ENCODE measurements around the gene CPSF4L. TPM values are rescaled to one million over a fixed set of nuclear protein-coding genes. Genes with fewer than 3 reads are reported as not detected.
"Not testable (repeated sequence)": the region's sequence is repeated elsewhere in the genome, so short reads cannot be mapped to it uniquely, and the experiment has no call there.

CPSF4L gene
- total RNA-seq, 1 donor from 2014 or later: not detected

GRCh38 chr17:73268582-73269328, 7.1 kb upstream of the CPSF4L start:
- Mint-ChIP-seq H3K4me1 (no peaks in the 10 kb centered on the region), H3K27ac (no peak overlapping the region), H3K4me3 (no peak overlapping the region), H3K27me3 (no peaks in the 10 kb centered on the region), H3K9me3 (no peaks in the 10 kb centered on the region), H3K36me3 (ENCODE audit: low read depth) (no peaks in the 10 kb centered on the region)
- intact Hi-C loops (cut with micrococcal nuclease): no loop called here
- DNase-seq: no peak

- Mint-ChIP-seq H3K27ac (no peak overlapping the region), H3K36me3 (ENCODE audit: low read depth) (no peaks in the 10 kb centered on the region), H3K9me3 (no peaks in the 10 kb centered on the region), H3K27me3 (no peaks in the 10 kb centered on the region), H3K4me3 (no peak overlapping the region), H3K4me1 (no peaks in the 10 kb centered on the region)
- intact Hi-C loops (cut with micrococcal nuclease): no loop called here
- no peak for DNase-seq
Observed at GRCh38 chr17:73267648-73268537, 6.2 kb upstream of the CPSF4L start.

- Mint-ChIP-seq H3K4me3 (no peak overlapping the region), H3K4me1 (no peaks in the 10 kb centered on the region), H3K9me3 (no peaks in the 10 kb centered on the region), H3K36me3 (ENCODE audit: low read depth) (no peaks in the 10 kb centered on the region), H3K27me3 (no peaks in the 10 kb centered on the region), H3K27ac (no peak overlapping the region)
- DNase-seq: no peak
- intact Hi-C loops (cut with micrococcal nuclease): no loop called here
Observed at GRCh38 chr17:73266796-73267195, 5.1 kb upstream of the CPSF4L start.

- intact Hi-C loops (cut with micrococcal nuclease): no loop called here
- H3K36me3 Mint-ChIP-seq (ENCODE audit: low read depth): no peaks in the 10 kb centered on the region
- H3K27ac Mint-ChIP-seq: no peak overlapping the region
- no peak for DNase-seq
- no peaks in the 10 kb centered on the region for H3K4me1 Mint-ChIP-seq
- H3K27me3 Mint-ChIP-seq: no peaks in the 10 kb centered on the region
- no peaks in the 10 kb centered on the region for H3K9me3 Mint-ChIP-seq
- H3K4me3 Mint-ChIP-seq: no peak overlapping the region
Observed at GRCh38 chr17:73265646-73266640, 4.3 kb upstream of the CPSF4L start.

GRCh38 chr17:73264448-73264847, 2.8 kb upstream of the CPSF4L start:
- H3K36me3 Mint-ChIP-seq (ENCODE audit: low read depth); H3K9me3 Mint-ChIP-seq; intact Hi-C loops (cut with micrococcal nuclease); H3K27ac Mint-ChIP-seq; H3K27me3 Mint-ChIP-seq; H3K4me1 Mint-ChIP-seq; H3K4me3 Mint-ChIP-seq; DNase-seq: not testable (repeated sequence)

- no peaks in the 10 kb centered on the region for H3K4me1 Mint-ChIP-seq
- H3K36me3 Mint-ChIP-seq (ENCODE audit: low read depth): no peaks in the 10 kb centered on the region
- H3K27ac Mint-ChIP-seq: no peak overlapping the region
- H3K9me3 Mint-ChIP-seq: no peaks in the 10 kb centered on the region
- peaks cover 2% of the 10 kb centered on the region for H3K27me3 Mint-ChIP-seq
- no peak for DNase-seq
- no peak overlapping the region for H3K4me3 Mint-ChIP-seq
- intact Hi-C loops (cut with micrococcal nuclease): no loop called here
Observed at GRCh38 chr17:73262676-73263642, 1.3 kb upstream of the CPSF4L start.

- H3K27me3 Mint-ChIP-seq: peaks cover 2% of the 10 kb centered on the region
- H3K4me3 Mint-ChIP-seq: no peak overlapping the region
- intact Hi-C loops (cut with micrococcal nuclease): no loop called here
- DNase-seq: no peak
- H3K36me3 Mint-ChIP-seq (ENCODE audit: low read depth): no peaks in the 10 kb centered on the region
- H3K27ac Mint-ChIP-seq: no peak overlapping the region
- no peaks in the 10 kb centered on the region for H3K9me3 Mint-ChIP-seq
- no peaks in the 10 kb centered on the region for H3K4me1 Mint-ChIP-seq
Observed at GRCh38 chr17:73261952-73262675, 434 bp upstream of the CPSF4L start.

GRCh38 chr17:73257516-73257915, 4.2 kb downstream of the CPSF4L start:
- Mint-ChIP-seq H3K4me3 (no peak overlapping the region), H3K27ac (no peak overlapping the region), H3K9me3 (no peaks in the 10 kb centered on the region), H3K4me1 (no peaks in the 10 kb centered on the region), H3K36me3 (ENCODE audit: low read depth) (no peaks in the 10 kb centered on the region), H3K27me3 (peaks cover 2% of the 10 kb centered on the region)
- intact Hi-C loops (cut with micrococcal nuclease): no loop called here
- DNase-seq: no peak

- Mint-ChIP-seq H3K4me1 (no peaks in the 10 kb centered on the region), H3K9me3 (no peaks in the 10 kb centered on the region), H3K36me3 (ENCODE audit: low read depth) (no peaks in the 10 kb centered on the region), H3K27ac (no peak overlapping the region), H3K4me3 (no peak overlapping the region), H3K27me3 (peaks cover 2% of the 10 kb centered on the region)
- intact Hi-C loops (cut with micrococcal nuclease): no loop called here
- no peak for DNase-seq
Observed at GRCh38 chr17:73256220-73256619, 5.5 kb downstream of the CPSF4L start.

GRCh38 chr17:73255671-73256181, 6.0 kb downstream of the CPSF4L start:
- no peak overlapping the region for H3K4me3 Mint-ChIP-seq
- no peak overlapping the region for H3K27ac Mint-ChIP-seq
- intact Hi-C loops (cut with micrococcal nuclease): loop anchor here (1.0 kb wide), 1 partner anchor 115 kb away; no protein-coding TSS in a partner anchor
- no peaks in the 10 kb centered on the region for H3K36me3 Mint-ChIP-seq (ENCODE audit: low read depth)
- DNase-seq: peak; percentile 87
- no peaks in the 10 kb centered on the region for H3K9me3 Mint-ChIP-seq
- H3K4me1 Mint-ChIP-seq: no peaks in the 10 kb centered on the region
- H3K27me3 Mint-ChIP-seq: peaks cover 2% of the 10 kb centered on the region

- H3K36me3 Mint-ChIP-seq (ENCODE audit: low read depth): peaks cover 2% of the 10 kb centered on the region
- DNase-seq: no peak
- H3K27ac Mint-ChIP-seq: no peak overlapping the region
- no peaks in the 10 kb centered on the region for H3K4me1 Mint-ChIP-seq
- no peak overlapping the region for H3K4me3 Mint-ChIP-seq
- no peaks in the 10 kb centered on the region for H3K27me3 Mint-ChIP-seq
- intact Hi-C loops (cut with micrococcal nuclease): no loop called here
- H3K9me3 Mint-ChIP-seq: no peaks in the 10 kb centered on the region
Observed at GRCh38 chr17:73251871-73252270, 9.8 kb downstream of the CPSF4L start.

Measured in activated CD4-positive, alpha-beta T cell treated with anti-CD3 and anti-CD28 coated beads, Interleukin-2, amount 10 ng/mL, durations not matched to agents 24 days and 14 days (primary cell).